HG03175 (cell line): ENCODE measurements around the gene TEX19.
"Not testable (repeated sequence)": the region's sequence is repeated elsewhere in the genome, so short reads cannot be mapped to it uniquely, and the experiment has no call there.

Experiments used
- ATAC-seq: cut with Tn5 transposase; IDR thresholded peaks from one replicate; pipeline ENCODE4 v1.9.1; 2021; ENCODE audit warnings: mild to moderate bottlenecking, moderate library complexity; ENCODE audit not compliant: unreplicated experiment

TEX19 gene

GRCh38 chr17:82374626-82375331, 15.7 kb downstream of the TEX19 start:
- no peak for ATAC-seq

- ATAC-seq = no peak
These were observed 16.5 kb downstream of the TEX19 start for GRCh38 chr17:82375359-82376041.

- ATAC-seq = no peak
These were observed 17.1 kb downstream of the TEX19 start for GRCh38 chr17:82376042-82376730.

- not testable (repeated sequence) for ATAC-seq
These were observed 18.2 kb downstream of the TEX19 start for GRCh38 chr17:82377294-82377693.

- ATAC-seq = no peak
These were observed 19.1 kb downstream of the TEX19 start for GRCh38 chr17:82377924-82378740.

- no peak for ATAC-seq
These were observed 19.6 kb downstream of the TEX19 start for GRCh38 chr17:82378741-82379021.

- ATAC-seq = no peak
These were observed 22.0 kb downstream of the TEX19 start for GRCh38 chr17:82380860-82381702.

- not testable (repeated sequence) for ATAC-seq
These were observed 22.6 kb downstream of the TEX19 start for GRCh38 chr17:82381703-82382009.

GRCh38 chr17:82382220-82382932, 23.3 kb downstream of the TEX19 start:
- ATAC-seq = not testable (repeated sequence)

- ATAC-seq = no peak
These were observed 23.8 kb downstream of the TEX19 start for GRCh38 chr17:82382933-82383255.

- ATAC-seq = no peak
These were observed 24.4 kb downstream of the TEX19 start for GRCh38 chr17:82383411-82383810.

GRCh38 chr17:82384051-82384729, 25.1 kb downstream of the TEX19 start:
- no peak for ATAC-seq

- no peak for ATAC-seq
These were observed 25.9 kb downstream of the TEX19 start for GRCh38 chr17:82384730-82385481.

- no peak for ATAC-seq
These were observed 26.7 kb downstream of the TEX19 start for GRCh38 chr17:82385559-82386254.

GRCh38 chr17:82386255-82386831, 27.3 kb downstream of the TEX19 start:
- ATAC-seq = no peak

- ATAC-seq = no peak
These were observed 28.0 kb downstream of the TEX19 start for GRCh38 chr17:82386881-82387704.

GRCh38 chr17:82387705-82388106, 28.7 kb downstream of the TEX19 start:
- no peak for ATAC-seq
